GM12874 (cell line): Measurements from ENCODE around the gene BCL7A.

Experiments
- TF ChIP-seq, protein P1 (sequence below): IDR thresholded peaks from 2 replicates; pipeline ENCODE4 v1.5.1; 2011; ENCODE audit warnings: low read depth, mild to moderate bottlenecking, control low read depth, low read length, moderate library complexity; ENCODE audit not compliant: insufficient read depth

BCL7A gene

DNA sequence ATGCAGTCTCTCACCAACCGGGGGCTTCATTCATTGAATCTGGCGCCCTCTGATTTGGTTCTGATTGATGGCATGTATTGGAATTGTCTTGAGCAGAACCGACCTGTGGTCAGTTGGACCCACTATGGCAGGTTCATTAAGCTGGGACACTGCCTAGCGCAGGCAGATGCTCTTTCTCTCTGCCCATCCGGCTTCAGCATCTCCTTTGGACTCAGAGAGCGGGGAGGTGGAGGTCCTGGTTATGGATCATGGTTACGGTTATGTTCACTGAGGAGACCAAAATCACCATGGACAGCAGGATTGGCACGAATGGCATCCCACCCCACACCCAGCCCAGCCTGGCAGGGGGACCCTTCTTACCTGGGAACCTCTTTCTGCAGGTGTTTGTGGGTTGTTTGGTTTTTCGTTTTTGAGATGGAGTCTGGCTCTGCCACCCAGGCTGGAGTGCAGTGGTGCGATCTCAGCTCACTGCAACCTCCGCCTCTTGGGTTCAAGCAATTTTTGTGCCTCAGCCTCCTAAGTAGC lies 16.4 kb upstream of the BCL7A start:
- TF ChIP-seq, protein P1, sequence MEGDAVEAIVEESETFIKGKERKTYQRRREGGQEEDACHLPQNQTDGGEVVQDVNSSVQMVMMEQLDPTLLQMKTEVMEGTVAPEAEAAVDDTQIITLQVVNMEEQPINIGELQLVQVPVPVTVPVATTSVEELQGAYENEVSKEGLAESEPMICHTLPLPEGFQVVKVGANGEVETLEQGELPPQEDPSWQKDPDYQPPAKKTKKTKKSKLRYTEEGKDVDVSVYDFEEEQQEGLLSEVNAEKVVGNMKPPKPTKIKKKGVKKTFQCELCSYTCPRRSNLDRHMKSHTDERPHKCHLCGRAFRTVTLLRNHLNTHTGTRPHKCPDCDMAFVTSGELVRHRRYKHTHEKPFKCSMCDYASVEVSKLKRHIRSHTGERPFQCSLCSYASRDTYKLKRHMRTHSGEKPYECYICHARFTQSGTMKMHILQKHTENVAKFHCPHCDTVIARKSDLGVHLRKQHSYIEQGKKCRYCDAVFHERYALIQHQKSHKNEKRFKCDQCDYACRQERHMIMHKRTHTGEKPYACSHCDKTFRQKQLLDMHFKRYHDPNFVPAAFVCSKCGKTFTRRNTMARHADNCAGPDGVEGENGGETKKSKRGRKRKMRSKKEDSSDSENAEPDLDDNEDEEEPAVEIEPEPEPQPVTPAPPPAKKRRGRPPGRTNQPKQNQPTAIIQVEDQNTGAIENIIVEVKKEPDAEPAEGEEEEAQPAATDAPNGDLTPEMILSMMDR = no peak

DNA sequence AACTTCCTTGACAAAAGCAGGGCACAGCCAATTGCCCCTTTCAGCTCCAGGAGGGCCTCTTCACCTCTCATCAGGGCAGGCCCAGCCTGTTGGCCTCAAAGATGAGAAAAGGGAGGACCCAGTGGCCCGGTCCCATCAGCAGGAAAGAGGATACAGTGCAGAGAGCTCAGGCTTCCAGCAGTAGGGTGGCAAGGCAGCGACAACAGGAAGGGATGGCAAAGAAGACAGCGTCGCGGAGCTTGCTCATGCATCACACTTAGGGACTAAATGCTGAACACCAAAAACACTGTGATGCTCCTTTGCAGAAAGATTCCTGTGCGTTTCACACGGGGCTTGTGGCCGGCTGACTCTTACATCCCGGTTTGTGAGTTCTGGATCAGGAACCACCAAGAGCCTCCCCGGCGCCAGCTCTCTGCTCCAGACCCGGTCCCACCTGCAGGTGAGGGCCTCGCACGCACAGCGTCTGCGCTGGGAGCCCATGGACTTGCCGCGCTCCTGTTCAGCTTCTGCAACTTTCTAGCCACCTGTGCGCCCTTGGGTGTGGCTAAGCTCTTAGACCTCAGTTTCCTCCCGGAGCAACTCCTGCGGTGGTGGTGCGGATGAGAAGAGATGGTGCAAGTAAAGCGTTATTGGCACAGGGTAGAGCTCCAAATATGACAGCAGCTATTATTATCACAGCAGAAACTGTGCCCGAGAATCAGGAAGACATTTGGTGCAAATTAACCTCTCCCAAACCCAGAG lies 15.3 kb upstream of the BCL7A start:
- TF ChIP-seq, protein P1 = no peak

DNA sequence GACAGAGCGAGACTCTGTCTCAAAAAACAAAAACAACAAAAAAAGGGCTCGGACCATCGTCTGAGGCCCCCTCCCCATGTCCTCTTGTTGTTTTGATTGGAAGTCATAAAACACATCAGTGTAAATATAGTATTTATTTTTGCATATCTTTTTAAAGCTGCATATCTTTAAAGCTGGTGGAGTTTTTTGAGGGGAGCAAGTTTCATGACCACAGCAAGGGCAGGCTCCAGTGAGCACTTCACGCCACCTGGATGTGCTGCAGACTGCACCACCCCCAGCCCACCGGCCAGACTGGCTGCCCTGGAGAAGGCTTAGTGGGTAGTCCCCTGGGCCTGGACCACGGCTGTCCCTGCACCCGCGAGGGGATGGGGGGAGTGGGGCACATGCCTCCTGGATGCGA lies 11.9 kb upstream of the BCL7A start:
- TF ChIP-seq, protein P1 = no peak

DNA sequence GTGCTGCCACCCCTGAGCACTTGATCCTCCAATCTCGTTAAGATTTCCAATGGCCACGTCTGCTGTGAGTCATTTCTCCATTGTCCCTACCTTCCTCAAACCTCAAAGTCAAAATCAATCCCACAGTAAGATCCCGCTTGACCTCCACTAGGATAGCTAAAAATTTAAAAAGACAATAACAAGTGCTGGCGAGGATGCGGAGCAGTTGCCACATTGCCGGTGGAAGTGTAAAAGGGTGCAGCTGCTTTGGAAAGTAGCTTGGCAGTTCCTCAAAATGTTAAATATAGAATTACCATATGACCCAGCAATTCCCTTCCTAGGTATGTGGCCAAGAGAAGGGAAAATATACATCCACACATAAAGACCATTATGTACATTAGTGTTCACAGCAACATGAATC lies 9.5 kb upstream of the BCL7A start:
- TF ChIP-seq, protein P1 = no peak

DNA sequence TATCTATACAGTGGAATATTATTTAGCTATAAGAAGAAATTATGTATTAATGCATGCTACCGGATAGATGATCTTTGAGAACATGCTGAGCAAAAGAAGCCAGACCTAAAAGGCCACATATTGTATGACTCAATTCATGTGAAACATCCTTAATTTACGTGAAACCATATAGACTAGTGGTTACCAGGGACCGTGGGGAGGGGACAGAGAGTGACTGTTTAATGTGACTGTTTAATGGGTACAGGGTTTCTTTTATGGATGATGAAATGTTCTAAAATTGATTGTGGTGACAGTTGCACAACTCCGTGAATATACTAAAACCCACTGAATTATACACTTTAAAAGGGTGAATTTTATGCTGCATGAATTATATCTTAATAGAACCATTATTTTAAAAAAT lies 8.5 kb upstream of the BCL7A start:
- TF ChIP-seq, protein P1 = no peak

DNA sequence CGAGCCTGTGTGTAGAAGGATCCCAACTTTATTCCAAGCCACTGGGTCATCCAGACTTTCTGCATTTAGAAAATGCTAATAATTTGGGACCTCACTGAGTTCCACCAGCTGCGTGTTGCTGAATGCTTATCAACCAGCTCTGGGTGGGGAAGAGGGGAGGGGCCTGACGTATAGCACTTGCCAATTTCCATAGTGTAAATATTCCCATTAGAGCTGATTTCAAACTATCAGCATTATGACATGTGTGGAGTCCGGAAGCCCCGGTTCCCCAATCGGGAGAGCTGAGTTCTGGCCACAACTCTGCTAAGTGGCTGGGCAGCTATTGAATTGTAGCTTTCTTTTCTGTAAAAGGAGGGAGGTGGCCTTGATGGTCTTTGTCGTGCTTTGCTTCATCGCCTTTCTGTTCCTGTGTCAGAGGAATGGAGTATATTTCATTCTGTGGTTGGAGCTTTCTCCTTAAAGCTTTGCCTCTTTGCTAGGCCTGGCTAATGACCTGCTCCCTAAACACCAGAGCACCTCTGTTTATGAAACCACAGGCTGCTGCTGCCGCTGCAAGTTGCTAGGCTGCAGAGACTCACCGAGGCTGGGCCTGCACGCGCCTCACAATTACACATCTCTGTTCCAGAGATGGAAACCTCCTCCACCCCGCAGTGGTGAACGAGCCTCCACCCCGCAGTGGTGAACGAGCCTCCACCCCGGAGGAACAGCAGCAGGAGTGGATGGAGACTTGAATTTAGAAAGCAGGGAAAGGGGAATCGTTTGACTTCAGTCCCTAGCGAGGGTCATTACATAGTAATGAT lies 7.7 kb upstream of the BCL7A start:
- TF ChIP-seq, protein P1 = no peak

DNA sequence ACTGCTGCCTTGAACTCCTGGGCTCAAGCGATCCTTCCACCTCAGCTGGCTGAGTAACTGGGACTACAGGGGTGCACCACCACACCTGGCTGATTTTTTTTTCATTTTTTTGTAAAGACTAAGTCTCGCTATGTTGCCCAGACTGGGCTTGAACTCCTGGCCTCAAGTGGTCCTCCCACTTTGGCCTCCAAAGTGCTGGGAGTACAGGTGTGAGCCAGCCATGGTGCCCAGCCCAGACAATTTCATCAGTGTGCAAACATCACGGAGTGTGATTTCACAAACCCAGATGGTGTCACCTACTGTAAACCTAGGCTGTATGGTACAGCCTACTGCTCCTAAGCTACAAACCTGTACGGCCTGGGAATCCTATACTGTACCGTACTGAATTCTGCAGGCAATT lies 6.9 kb upstream of the BCL7A start:
- TF ChIP-seq, protein P1 = no peak
